Putamen (tissue), 1 donor: ENCODE results near the gene ATP11A.
"Not testable (repeated sequence)": the region's sequence is repeated elsewhere in the genome, so short reads cannot be mapped to it uniquely, and the experiment has no call there.

ENCODE experiments used
- DNase-seq: peaks from one replicate; pipeline ENCODE4 v3.0.0-alpha.2; 2016; ENCODE audit warnings: low spot score

ATP11A gene

GRCh38 chr13:112880976-112881540, 191.2 kb downstream of the ATP11A start:
- no peak for DNase-seq

- no peak for DNase-seq
Measured at GRCh38 chr13:112881656-112882554, 192.1 kb downstream of the ATP11A start.

GRCh38 chr13:112882555-112883024, 192.8 kb downstream of the ATP11A start:
- no peak for DNase-seq

- no peak for DNase-seq
Measured at GRCh38 chr13:112883241-112883945, 193.6 kb downstream of the ATP11A start.

GRCh38 chr13:112884700-112885099, 194.9 kb downstream of the ATP11A start:
- not testable (repeated sequence) for DNase-seq

- DNase-seq: no peak
Measured at GRCh38 chr13:112885242-112885781, 195.5 kb downstream of the ATP11A start.

GRCh38 chr13:112885782-112886268, 196.0 kb downstream of the ATP11A start:
- no peak for DNase-seq

GRCh38 chr13:112887151-112887550, 197.3 kb downstream of the ATP11A start:
- DNase-seq: no peak

GRCh38 chr13:112887557-112887991, 197.7 kb downstream of the ATP11A start:
- no peak for DNase-seq

- DNase-seq: no peak
Measured at GRCh38 chr13:112888238-112889111, 198.6 kb downstream of the ATP11A start.

GRCh38 chr13:112889351-112890290, 199.8 kb downstream of the ATP11A start:
- DNase-seq: no peak

- DNase-seq: no peak
Measured at GRCh38 chr13:112890316-112891145, 200.7 kb downstream of the ATP11A start.

- no peak for DNase-seq
Measured at GRCh38 chr13:112891477-112892401, 201.9 kb downstream of the ATP11A start.

- no peak for DNase-seq
Measured at GRCh38 chr13:112892426-112893206, 202.8 kb downstream of the ATP11A start.

- DNase-seq: no peak
Measured at GRCh38 chr13:112893207-112893569, 203.3 kb downstream of the ATP11A start.

GRCh38 chr13:112893570-112894422, 204.0 kb downstream of the ATP11A start:
- no peak for DNase-seq

- DNase-seq: no peak
Measured at GRCh38 chr13:112894423-112894672, 204.5 kb downstream of the ATP11A start.
